ENCODE results near the gene THRAP3. TPM values are rescaled to one million over a fixed set of nuclear protein-coding genes. Genes with fewer than 3 reads are reported as not detected.

The THRAP3 gene, protein sequence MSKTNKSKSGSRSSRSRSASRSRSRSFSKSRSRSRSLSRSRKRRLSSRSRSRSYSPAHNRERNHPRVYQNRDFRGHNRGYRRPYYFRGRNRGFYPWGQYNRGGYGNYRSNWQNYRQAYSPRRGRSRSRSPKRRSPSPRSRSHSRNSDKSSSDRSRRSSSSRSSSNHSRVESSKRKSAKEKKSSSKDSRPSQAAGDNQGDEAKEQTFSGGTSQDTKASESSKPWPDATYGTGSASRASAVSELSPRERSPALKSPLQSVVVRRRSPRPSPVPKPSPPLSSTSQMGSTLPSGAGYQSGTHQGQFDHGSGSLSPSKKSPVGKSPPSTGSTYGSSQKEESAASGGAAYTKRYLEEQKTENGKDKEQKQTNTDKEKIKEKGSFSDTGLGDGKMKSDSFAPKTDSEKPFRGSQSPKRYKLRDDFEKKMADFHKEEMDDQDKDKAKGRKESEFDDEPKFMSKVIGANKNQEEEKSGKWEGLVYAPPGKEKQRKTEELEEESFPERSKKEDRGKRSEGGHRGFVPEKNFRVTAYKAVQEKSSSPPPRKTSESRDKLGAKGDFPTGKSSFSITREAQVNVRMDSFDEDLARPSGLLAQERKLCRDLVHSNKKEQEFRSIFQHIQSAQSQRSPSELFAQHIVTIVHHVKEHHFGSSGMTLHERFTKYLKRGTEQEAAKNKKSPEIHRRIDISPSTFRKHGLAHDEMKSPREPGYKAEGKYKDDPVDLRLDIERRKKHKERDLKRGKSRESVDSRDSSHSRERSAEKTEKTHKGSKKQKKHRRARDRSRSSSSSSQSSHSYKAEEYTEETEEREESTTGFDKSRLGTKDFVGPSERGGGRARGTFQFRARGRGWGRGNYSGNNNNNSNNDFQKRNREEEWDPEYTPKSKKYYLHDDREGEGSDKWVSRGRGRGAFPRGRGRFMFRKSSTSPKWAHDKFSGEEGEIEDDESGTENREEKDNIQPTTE
- total RNA-seq, result 124 and 137 TPM in 2 replicates

DNA sequence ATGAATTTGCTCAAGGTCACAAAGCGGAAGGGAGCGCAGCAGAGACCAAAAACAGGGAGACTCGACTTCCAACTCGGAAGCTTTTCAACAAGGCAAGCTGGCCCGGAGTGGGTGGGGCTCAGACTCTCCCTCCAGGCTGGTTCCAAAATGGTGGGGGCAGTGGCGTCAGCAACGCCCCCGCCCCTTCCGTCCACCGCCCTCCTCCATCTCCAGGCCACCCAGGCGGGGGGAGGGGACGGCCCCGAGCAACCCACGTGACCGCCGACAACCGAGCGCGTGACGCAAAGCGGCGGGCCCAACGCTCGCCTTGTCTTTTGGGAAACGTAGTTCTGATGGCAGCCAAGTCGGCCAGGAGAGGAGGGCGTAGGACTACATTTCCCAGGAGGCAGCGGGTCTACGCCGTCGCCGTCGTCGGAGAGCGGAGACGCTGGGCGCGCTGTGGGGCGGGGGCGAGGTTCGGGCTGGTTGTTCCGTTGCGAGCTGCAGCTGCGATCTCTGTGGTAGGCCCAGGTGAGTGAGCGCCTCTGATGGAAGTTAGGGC, at the start of gene THRAP3:
Gene THRAP3 (plus strand): TSS at position 448 of the 541 bp plus-strand sequence. CDS start 58,121 bp downstream, outside the sequence.

DNA sequence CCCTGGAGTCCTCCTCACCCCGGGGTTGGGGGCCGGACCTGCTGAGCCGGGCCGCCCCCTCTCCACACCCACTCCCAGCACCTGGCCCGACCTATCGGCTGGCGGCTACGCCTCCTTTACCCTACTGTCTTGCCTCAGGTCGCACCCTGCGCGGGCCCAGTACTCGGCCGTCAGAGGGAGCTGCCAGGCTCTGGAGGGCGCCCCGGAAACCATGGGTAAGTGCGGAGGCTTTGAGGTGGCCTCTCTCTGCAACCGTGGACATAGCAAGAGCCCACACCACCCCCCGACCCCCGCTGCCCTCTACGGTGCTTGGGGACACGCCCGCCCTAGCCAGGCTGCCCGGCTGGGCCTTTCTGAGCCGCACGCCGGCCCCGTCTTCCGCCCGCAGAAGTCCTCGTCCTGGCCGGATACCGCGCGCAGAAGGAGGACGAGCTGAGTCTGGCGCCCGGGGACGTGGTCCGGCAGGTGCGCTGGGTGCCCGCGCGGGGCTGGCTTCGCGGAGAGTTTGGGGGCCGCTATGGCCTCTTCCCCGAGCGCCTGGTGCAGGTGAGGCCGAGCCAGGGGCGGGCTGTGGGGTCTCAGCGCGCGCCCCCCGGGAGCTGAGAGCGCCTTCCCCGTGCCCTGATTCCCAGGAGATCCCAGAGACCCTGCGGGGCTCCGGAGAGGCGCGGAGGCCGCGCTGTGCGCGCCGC, 82.1 kb downstream of the THRAP3 start, which contains the start of gene SH3D21:
Gene SH3D21 (plus strand): TSS at position 159 of the 692 bp plus-strand sequence. CDS start 53 bp downstream, at position 212.

DNA sequence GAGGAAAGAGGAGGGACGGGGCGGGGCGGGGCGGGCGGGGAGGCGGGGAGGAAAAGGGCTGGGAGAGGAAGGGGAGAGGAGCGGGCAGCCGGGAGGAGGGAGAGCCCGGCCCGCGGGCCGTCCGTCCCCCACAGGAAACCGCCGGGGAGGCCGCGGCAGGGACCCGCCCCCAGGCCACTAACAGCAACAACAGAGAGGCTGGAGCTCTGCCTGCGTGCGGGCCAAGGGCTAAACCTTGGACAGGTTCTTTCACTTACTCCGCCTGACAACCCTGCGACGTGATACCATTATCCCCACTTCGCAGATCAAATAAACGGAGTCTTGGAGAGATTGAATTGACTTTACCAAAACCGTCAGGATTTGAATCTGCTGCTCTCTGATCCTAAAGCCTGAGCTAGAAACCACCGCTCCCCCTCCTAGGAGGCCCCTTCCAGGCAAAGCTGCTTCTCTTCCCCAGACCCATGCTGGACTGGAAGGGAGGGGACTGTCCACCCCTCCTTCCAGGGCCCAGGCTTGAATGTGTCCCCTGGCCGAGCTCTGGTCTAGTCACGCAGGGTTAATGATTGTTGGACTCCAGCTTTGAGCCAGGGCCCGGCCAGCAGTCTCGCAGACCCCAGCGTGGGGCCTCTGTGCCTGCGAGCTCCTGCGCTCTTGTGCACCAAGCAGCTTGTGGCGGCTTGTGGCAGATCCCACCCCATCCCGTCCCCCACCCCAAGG, 99.6 kb downstream of the THRAP3 start, which contains the start of gene EVA1B:
Gene EVA1B (minus strand): TSS at position 10 of the 717 bp plus-strand sequence. CDS start 608 bp downstream, outside the sequence.

Other genes starting within 250 kb of the THRAP3 start
- 0.33 and 0.34 TPM in 2 replicates for gene TEKT2, start 140.3 kb upstream of the THRAP3 start, total RNA-seq
- gene ADPRS, start 135.6 kb upstream of the THRAP3 start, total RNA-seq, result 25.1 and 33.5 TPM in 2 replicates
- gene COL8A2, start 99.2 kb upstream of the THRAP3 start, total RNA-seq, result 0.86 and 1.1 TPM in 2 replicates
- 66.6 and 85.8 TPM in 2 replicates for gene TRAPPC3, start 75.0 kb upstream of the THRAP3 start, total RNA-seq
- 38.0 and 38.4 TPM in 2 replicates for gene MAP7D1, start 68.3 kb upstream of the THRAP3 start, total RNA-seq
- gene SH3D21, start 81.9 kb downstream of the THRAP3 start, total RNA-seq, result 0.65 and 0.77 TPM in 2 replicates
- gene EVA1B, start 99.2 kb downstream of the THRAP3 start, total RNA-seq, result 89.6 and 91.5 TPM in 2 replicates
- gene STK40, start 161.5 kb downstream of the THRAP3 start, total RNA-seq, result 19.4 and 19.8 TPM in 2 replicates
- 6.9 and 7.6 TPM in 2 replicates for gene LSM10, start 173.5 kb downstream of the THRAP3 start, total RNA-seq
- 3.6 and 5.0 TPM in 2 replicates for gene OSCP1, start 226.0 kb downstream of the THRAP3 start, total RNA-seq
- gene MRPS15, start 239.9 kb downstream of the THRAP3 start, total RNA-seq, result 64.4 and 65.7 TPM in 2 replicates

Data from dermis lymphatic vessel endothelial cell (primary cell).